HepG2 (cell line): ENCODE measurements around the gene CD248. TPM values are rescaled to one million over a fixed set of nuclear protein-coding genes. Genes with fewer than 3 reads are reported as not detected.

ENCODE experiments used
- CBX5 ChIP-seq: sonication (generic); formaldehyde crosslinking; IDR thresholded peaks from 2 replicates; pipeline ENCODE4 v1.4.0; 2020; ENCODE audit warnings: missing genetic modification reagents, borderline replicate concordance
- FOXA3 ChIP-seq: IDR thresholded peaks from 2 replicates; pipeline ENCODE4 v1.6.1; 2016; ENCODE audit warnings: missing genetic modification reagents, missing compliant biosample characterization
- GZF1 ChIP-seq: sonication (generic); formaldehyde crosslinking; IDR thresholded peaks from 2 replicates; pipeline ENCODE4 v1.5.1; 2020; ENCODE audit warnings: mild to moderate bottlenecking, missing genetic modification reagents
- HNF4A ChIP-seq: sonication (generic); formaldehyde crosslinking; IDR thresholded peaks from 2 replicates; pipeline ENCODE4 v1.4.0; 2020; ENCODE audit warnings: missing genetic modification reagents
- MLLT10 ChIP-seq: sonication (generic); formaldehyde crosslinking; IDR thresholded peaks from 2 replicates; pipeline ENCODE4 v1.4.0; 2020; ENCODE audit warnings: missing genetic modification reagents
- MTERF4 ChIP-seq: sonication (generic); formaldehyde crosslinking; IDR thresholded peaks from 2 replicates; pipeline ENCODE4 v1.8.0; 2023; ENCODE audit warnings: mild to moderate bottlenecking, missing genetic modification reagents
- NFYC ChIP-seq: IDR thresholded peaks from 2 replicates; pipeline ENCODE4 v1.6.1; 2016; ENCODE audit warnings: missing genetic modification reagents, missing compliant biosample characterization
- NR2C2 ChIP-seq: sonication (generic); formaldehyde crosslinking; IDR thresholded peaks from 2 replicates; pipeline ENCODE4 v1.4.0; 2020; ENCODE audit warnings: missing genetic modification reagents, mild to moderate bottlenecking, moderate library complexity, borderline replicate concordance
- NRL ChIP-seq: sonication (generic); formaldehyde crosslinking; IDR thresholded peaks from 2 replicates; pipeline ENCODE4 v1.5.0; 2020; ENCODE audit warnings: missing genetic modification reagents, mild to moderate bottlenecking, moderate library complexity, borderline replicate concordance
- PHF21A ChIP-seq: sonication (generic); formaldehyde crosslinking; IDR thresholded peaks from 2 replicates; pipeline ENCODE4 v1.5.0; 2020; ENCODE audit warnings: mild to moderate bottlenecking, missing genetic modification reagents
- PRDM10 ChIP-seq: sonication (generic); formaldehyde crosslinking; IDR thresholded peaks from 2 replicates; pipeline ENCODE4 v1.4.0; 2020; ENCODE audit warnings: low read depth, missing genetic modification reagents
- PRDM4 ChIP-seq: sonication (generic); formaldehyde crosslinking; IDR thresholded peaks from 2 replicates; pipeline ENCODE4 v1.9.0; 2021; ENCODE audit warnings: missing genetic modification reagents, borderline replicate concordance
- REL ChIP-seq: sonication (generic); formaldehyde crosslinking; conservative IDR thresholded peaks from 2 replicates; pipeline ENCODE4 v1.8.0; 2022; ENCODE audit warnings: mild to moderate bottlenecking, missing genetic modification reagents, moderate library complexity
- TCF7L2 ChIP-seq: IDR thresholded peaks from 2 replicates; pipeline ENCODE4 v1.6.1; 2011; ENCODE audit warnings: mild to moderate bottlenecking, low read depth, low read length, moderate library complexity
- TRIM22 ChIP-seq: fragments of 450-650 bp; IDR thresholded peaks from 2 replicates; pipeline ENCODE4 v1.6.1; 2017
- ZBTB44 ChIP-seq: sonication (generic); formaldehyde crosslinking; IDR thresholded peaks from 2 replicates; pipeline ENCODE4 v1.4.0; 2020; ENCODE audit warnings: missing genetic modification reagents
- ZC3H13 ChIP-seq: sonication (generic); formaldehyde crosslinking; IDR thresholded peaks from 2 replicates; pipeline ENCODE4 v1.8.1; 2023; ENCODE audit warnings: mild to moderate bottlenecking, missing genetic modification reagents, moderate library complexity
- ZNF768 ChIP-seq: sonication (generic); formaldehyde crosslinking; IDR thresholded peaks from 2 replicates; pipeline ENCODE4 v1.4.0; 2020; ENCODE audit warnings: missing genetic modification reagents
- ZSCAN25 ChIP-seq: sonication (generic); formaldehyde crosslinking; IDR thresholded peaks from 2 replicates; pipeline ENCODE4 v1.8.0; 2022; ENCODE audit warnings: mild to moderate bottlenecking, missing genetic modification reagents
- polyA plus RNA-seq, 8 experiments: library from polyadenylated mRNA; depleted of rRNA in 3 of 8; stranded (reverse) in 7 of 8; unstranded in 1 of 8; fragments of >200 nt; fragmentation: Illumina TruSeq in 4 of 8; extraction: Trizol in 4 of 8; gene quantifications; 2 replicates each; pipeline versions ENCODE4 v1.2.1 to v1.2.3, GENCODE V29; 2011 to 2016; ENCODE audit warnings: low read depth in 4 of 8, missing spikeins in 1 of 8, mixed read lengths in 1 of 8; ENCODE audit not compliant: insufficient read depth in 1 of 8
- total RNA-seq, 5 experiments: library from RNA; depleted of rRNA; stranded (reverse); fragments of >200 nt; fragmentation: Illumina TruSeq; extraction: Trizol; gene quantifications; 2 replicates each; pipeline ENCODE4 v1.2.3, GENCODE V29; 2016; ENCODE audit warnings: low read depth in 1 of 5

The CD248 gene
- total and polyA plus RNA-seq, 2 of the 13 experiments (the other 11 are each of a cell fraction or from before 2014, with no cell fraction given), result 0.25 to 0.35 TPM

- TF ChIP-seq TRIM22 (no peak), TCF7L2 (no peak), NFYC (CRISPR knock-in tag) (no peak), REL (CRISPR knock-in tag) (no peak), MTERF4 (CRISPR knock-in tag) (no peak), NR2C2 (CRISPR knock-in tag) (no peak), PRDM4 (CRISPR knock-in tag) (no peak), MLLT10 (CRISPR knock-in tag) (no peak), FOXA3 (CRISPR knock-in tag) (no peak), CBX5 (CRISPR knock-in tag) (no peak), ZBTB44 (CRISPR knock-in tag) (no peak), PRDM10 (CRISPR knock-in tag) (no peak), HNF4A (peak; percentile 39; the same call in 1 of the 2 replicates), NRL (no peak), ZNF768 (CRISPR knock-in tag) (peak; percentile 33; the same call in 1 of the 2 replicates), ZC3H13 (0 out of 2 replicates have a peak, but pooled peaks have one; percentile 26), ZSCAN25 (no peak), GZF1 (CRISPR knock-in tag) (no peak), PHF21A (CRISPR knock-in tag) (no peak)
These were observed 39.1 kb downstream of the CD248 start, which contains the start of gene CNIH2 (continued) for GRCh38 chr11:66277471-66278362.
